Limb (tissue), 2 donors: ENCODE data around the gene SLC17A7.

ENCODE experiments used
- DNase-seq, 2 donors: peaks; one replicate each; pipeline ENCODE4 v3.0.0-alpha.2; 2016; ENCODE audit errors: extremely low spot score in 2 of 2

The SLC17A7 gene

GRCh38 chr19:49380391-49380790 is 60.9 kb downstream of the SLC17A7 start:
- no peak for DNase-seq
